Upper lobe of right lung (tissue), 1 donor: ENCODE measurements around the gene REG3A. TPM values are rescaled to one million over a fixed set of nuclear protein-coding genes. Genes with fewer than 3 reads are reported as not detected.

Experiments
- ATAC-seq: fragments of 200-7000 bp; cut with Tn5 transposase; one replicate; pipeline ENCODE4 v1.9.1; 2020; ENCODE audit warnings: mild to moderate bottlenecking, moderate library complexity
- DNase-seq: peaks from one replicate; pipeline ENCODE4 v3.0.0-alpha.2; 2020
- H3K27ac ChIP-seq: fragments of 200-600 bp; one replicate; pipeline ENCODE4 v1.8.0; 2022
- H3K27me3 ChIP-seq: fragments of 200-600 bp; one replicate; pipeline ENCODE4 v1.8.0; 2022; ENCODE audit warnings: mild to moderate bottlenecking
- H3K36me3 ChIP-seq: fragments of 200-600 bp; one replicate; pipeline ENCODE4 v1.8.0; 2022
- H3K4me1 ChIP-seq: fragments of 200-600 bp; one replicate; pipeline ENCODE4 v1.8.0; 2022
- H3K4me3 ChIP-seq: fragments of 200-600 bp; one replicate; pipeline ENCODE4 v1.8.0; 2022; ENCODE audit warnings: mild to moderate bottlenecking
- H3K9me3 ChIP-seq: fragments of 200-600 bp; one replicate; pipeline ENCODE4 v1.8.0; 2022
- CTCF ChIP-seq: fragments of 200-600 bp; IDR thresholded peaks from one replicate; pipeline ENCODE4 v1.8.0; 2022; ENCODE audit warnings: antibody characterized with exemption
- intact Hi-C: fragments of 100-400 bp; cut with DNase I; formaldehyde crosslinking; loops from one replicate; pipeline ENCODE4 v1.11.0; 2022
- total RNA-seq: library from RNA; stranded (reverse); fragmentation: NEBNext Ultra II Directional; extraction: Animal tissue kit (Norgen Biotek cat#: 25700); gene quantifications from one replicate; pipeline ENCODE4 v1.2.1, GENCODE V29; 2021
- donor health status: DM: no; HTN: yes; CAD: no; lungs with severe emphysema.

The REG3A gene
- total RNA-seq, 1 donor from 2014 or later: not detected

GRCh38 chr2:79120194-79120713 is 39.3 kb downstream of the REG3A start, which contains the start of gene REG1A:
REG1A (plus strand) TSS chr2:79120488; CDS start chr2:79120862, 374 bp downstream.
- Histone ChIP-seq H3K4me3 (no peak within 1 kb of the TSS), H3K9me3 (no peaks in the 10 kb centered on the region), H3K4me1 (no peaks in the 10 kb centered on the region), H3K36me3 (no peaks in the 10 kb centered on the region), H3K27me3 (no peaks in the 10 kb centered on the region), H3K27ac (no peak within 1 kb of the TSS)
- no peak for ATAC-seq
- TF ChIP-seq CTCF: no peak
- DNase-seq: no peak
- intact Hi-C loops: no loop called here

GRCh38 chr2:79116997-79117928 is 42.3 kb downstream of the REG3A start:
- ATAC-seq (no peak), DNase-seq (no peak)
- intact Hi-C loops: no loop called here
- Histone ChIP-seq H3K4me1 (no peaks in the 10 kb centered on the region), H3K27me3 (no peaks in the 10 kb centered on the region), H3K9me3 (no peaks in the 10 kb centered on the region), H3K4me3 (no peak overlapping the region), H3K36me3 (no peaks in the 10 kb centered on the region), H3K27ac (no peak overlapping the region)
- TF ChIP-seq CTCF: no peak

GRCh38 chr2:79114797-79115494 is 44.6 kb downstream of the REG3A start:
- Histone ChIP-seq H3K9me3 (no peaks in the 10 kb centered on the region), H3K27ac (no peak overlapping the region), H3K4me3 (no peak overlapping the region), H3K27me3 (no peaks in the 10 kb centered on the region), H3K36me3 (no peaks in the 10 kb centered on the region), H3K4me1 (no peaks in the 10 kb centered on the region)
- intact Hi-C loops: no loop called here
- TF ChIP-seq CTCF: no peak
- no peak for ATAC-seq
- DNase-seq: no peak

GRCh38 chr2:79112269-79112668 is 47.3 kb downstream of the REG3A start:
- TF ChIP-seq CTCF: no peak
- intact Hi-C loops: no loop called here
- no peaks in the 10 kb centered on the region for H3K9me3 ChIP-seq
- no peak overlapping the region for H3K4me3 ChIP-seq
- ATAC-seq (no peak), DNase-seq (no peak)
- no peaks in the 10 kb centered on the region for H3K36me3 ChIP-seq
- H3K4me1 ChIP-seq: no peaks in the 10 kb centered on the region
- H3K27ac ChIP-seq: no peak overlapping the region
- H3K27me3 ChIP-seq: no peaks in the 10 kb centered on the region

Other genes starting within 250 kb of the REG3A start
- not detected for gene REG3G, start 134.1 kb downstream of the REG3A start, total RNA-seq
- gene REG1B, start 71.8 kb downstream of the REG3A start, total RNA-seq: not detected
- not detected for gene REG1A, start 39.3 kb downstream of the REG3A start, total RNA-seq